T-helper 22 cell (primary cell): ENCODE measurements around the gene PBLD.
"Not testable (repeated sequence)": the region's sequence is repeated elsewhere in the genome, so short reads cannot be mapped to it uniquely, and the experiment has no call there.

Experiments used
- DNase-seq: peaks from one replicate; pipeline ENCODE4 v3.0.0-alpha.2; 2020; ENCODE audit warnings: low read depth

PBLD gene

GRCh38 chr10:68330852-68331454 is 1.8 kb downstream of the PBLD start:
- no peak for DNase-seq

- no peak for DNase-seq
These were observed 3.2 kb downstream of the PBLD start for GRCh38 chr10:68329506-68329861.

DNA sequence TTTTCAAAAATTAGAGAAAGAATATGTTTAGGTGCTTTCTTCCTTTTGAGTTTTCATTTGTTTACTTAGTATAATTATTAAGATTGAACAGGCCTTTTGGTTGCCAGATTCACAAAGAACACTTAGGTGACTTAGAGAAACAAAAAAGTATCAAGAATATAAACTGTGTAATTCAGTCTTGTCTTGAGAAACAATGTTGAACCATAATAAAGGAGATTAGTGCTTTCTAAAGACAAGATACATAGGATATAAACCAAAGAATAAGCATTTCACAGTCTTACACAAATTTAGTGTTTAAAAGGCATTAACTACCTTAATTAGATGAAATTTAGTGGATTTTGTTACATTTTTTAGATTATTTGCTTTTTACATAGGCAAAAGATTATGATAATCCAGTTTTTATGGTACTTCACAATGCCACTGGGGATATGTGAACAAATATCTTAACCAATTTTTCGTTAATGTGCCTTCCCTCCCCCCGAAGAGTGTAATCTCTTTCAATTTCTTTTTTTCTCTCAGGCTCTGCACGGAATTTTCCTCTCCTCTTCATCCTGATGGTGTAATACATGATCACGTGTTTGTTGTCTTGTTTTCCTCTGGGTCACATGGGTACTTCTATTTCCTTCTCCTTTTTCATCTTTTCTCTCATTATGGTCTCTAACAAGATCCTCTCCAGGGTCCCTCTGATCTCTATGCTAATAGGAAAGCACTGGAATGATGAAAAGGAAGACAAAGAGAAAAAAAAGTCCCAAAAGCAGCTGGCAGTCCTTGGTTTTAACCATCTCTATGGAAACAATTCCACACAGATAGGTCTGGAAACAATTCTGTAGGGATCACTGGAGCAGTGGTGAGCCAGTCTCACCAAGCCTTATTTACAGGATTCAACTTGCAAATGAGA is 4.6 kb downstream of the PBLD start:
- DNase-seq, result no peak

DNA sequence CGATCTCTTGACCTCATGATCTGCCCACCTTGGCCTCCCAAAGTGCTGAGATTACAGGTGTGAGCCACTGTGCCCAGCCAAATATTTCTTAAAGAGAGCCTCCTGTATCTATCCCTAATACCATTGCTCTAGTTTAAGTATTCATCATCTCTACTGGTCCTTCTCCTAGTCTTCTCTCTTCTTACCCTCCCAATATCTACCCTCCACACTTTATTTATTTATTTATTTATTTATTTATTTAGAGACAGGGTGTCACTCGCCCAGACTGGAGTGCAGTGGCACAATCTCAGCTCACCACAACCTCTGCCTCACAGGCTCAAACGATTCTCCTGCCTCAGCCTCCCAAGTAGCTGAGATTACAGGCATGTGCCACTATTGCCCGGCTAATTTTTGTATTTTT is 8.3 kb downstream of the PBLD start:
- not testable (repeated sequence) for DNase-seq

GRCh38 chr10:68318331-68319059 is 14.2 kb downstream of the PBLD start:
- DNase-seq, result no peak

DNA sequence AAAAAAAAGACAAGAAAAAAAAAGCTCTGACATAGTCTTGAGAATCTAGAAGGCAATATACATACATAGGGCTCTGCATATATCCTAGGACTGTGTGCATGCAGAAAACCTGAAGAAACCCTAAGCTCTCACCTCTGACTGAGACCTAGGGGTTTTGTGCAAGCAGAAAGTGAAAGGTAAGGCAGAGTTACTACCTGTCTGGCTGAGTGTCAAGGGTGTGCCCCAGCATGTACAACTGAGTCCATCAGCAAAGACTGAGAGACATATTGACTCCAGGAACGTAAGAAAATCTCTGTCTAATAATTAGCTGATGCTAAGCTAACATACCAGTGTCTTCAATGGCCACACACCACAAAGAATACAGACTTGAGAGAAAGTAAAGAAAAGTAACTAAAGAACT is 17.1 kb downstream of the PBLD start:
- DNase-seq, result no peak

DNA sequence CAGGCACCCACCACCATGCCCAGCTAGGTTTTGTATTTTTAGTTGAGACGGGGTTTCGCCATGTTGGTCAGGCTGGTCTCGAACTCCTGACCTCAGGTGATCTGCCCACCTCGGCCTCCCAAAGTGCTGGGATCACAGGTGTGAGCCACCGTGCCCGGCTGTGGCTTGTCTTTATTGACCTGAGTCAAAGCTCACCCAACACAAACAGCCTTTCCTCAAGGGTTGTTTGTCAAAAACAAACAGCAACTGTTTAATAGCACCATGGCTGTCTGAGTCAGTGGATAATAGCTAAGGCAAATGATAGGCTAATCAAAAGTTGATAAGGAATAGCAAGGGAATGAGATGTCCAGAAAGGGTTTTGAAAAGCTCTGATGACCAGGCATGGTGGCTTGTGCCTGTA is 17.8 kb downstream of the PBLD start:
- not testable (repeated sequence) for DNase-seq

GRCh38 chr10:68310531-68310930 is 22.2 kb downstream of the PBLD start:
- no peak for DNase-seq

- no peak for DNase-seq
These were observed 26.9 kb downstream of the PBLD start for GRCh38 chr10:68305854-68306253.

- DNase-seq, result no peak
These were observed 28.8 kb downstream of the PBLD start for GRCh38 chr10:68303849-68304412.

GRCh38 chr10:68302871-68303270 is 29.9 kb downstream of the PBLD start:
- DNase-seq, result no peak

DNA sequence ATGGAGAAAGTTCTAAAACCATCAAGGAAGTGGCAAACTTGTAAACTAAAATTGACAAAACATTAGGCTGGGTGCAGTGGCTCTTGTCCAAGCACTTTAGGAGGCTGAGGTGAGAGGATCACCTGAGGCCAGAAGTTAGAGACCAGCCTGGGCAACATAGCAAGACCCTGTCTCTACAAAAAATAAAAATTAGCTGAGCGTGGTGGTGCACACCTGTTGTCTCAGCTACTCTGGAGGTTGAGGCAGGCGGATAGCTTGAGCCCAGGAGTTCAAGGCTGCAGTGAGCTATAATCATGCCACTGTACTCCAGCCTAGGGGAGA is 30.3 kb downstream of the PBLD start:
- DNase-seq, result no peak

DNA sequence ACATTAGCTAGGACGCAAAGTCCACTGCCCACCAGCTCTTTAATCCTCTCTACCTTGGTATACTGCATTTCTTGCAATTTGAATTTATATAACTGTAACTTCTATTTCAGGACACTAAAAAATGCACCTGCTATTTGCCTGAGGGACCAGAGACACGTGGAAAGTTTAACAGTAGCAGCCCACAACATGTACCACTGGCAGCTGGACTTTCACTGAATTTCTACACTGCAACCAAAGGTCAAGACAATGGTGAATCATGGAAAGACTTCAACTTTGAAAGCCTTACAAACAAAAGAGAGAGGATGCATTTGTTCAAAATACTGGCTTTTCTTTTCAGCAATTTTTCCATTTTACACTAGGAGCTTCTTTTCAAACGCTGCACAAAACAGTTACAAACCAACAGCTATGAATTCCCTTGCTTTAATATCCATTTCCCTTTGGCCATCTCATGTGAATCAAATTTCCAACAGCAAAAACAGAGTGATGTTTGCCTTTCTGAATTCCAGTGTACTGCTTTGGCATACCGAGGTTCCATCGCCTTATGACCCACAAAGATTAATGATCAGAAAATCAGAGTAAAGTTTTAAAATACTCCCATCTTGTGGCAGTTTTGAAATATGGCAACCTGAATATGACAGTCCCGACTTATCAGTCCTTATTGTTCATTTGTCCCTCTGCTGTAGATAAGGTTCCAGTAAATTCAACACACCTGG is 30.8 kb downstream of the PBLD start:
- DNase-seq, result no peak

DNA sequence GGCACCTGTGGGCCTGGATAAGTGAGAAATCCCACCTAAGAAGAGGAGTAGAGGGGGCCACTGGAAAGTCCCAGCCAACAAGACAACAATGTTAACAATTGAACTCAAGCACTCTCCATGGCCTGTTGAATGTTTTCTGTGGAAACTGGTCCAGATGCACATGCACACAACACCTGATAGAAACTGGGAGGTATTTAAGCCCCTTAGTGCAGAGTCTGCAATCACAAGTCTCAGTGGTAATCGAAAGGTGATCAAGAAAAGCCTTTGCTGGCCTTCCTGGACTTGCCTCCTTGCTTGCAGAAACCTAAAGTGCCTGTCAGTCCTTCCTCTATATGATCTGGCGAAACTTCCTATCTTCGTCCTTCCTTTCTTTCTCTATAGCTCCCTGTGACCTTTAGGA is 31.4 kb downstream of the PBLD start:
- no peak for DNase-seq

- no peak for DNase-seq
These were observed 35.7 kb downstream of the PBLD start for GRCh38 chr10:68296843-68297663.

DNA sequence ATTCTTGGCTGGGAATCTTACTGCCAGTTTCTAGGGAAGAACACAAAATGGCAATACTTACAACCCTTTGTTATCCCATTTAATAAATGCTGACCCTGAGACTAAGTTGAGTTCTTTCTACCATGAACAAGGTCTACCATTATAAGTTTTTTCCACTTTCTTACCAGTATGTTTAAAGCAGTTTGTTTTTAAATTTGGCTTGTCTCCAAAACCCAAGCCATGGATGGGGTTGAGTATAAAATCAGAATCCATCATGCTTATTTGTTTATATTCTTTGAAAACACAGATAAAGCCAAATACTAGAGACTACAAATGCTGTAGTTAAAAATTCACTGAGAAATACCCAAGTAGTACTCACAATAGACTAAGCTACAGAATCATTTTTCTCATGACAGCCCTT is 42.0 kb downstream of the PBLD start:
- no peak for DNase-seq

DNA sequence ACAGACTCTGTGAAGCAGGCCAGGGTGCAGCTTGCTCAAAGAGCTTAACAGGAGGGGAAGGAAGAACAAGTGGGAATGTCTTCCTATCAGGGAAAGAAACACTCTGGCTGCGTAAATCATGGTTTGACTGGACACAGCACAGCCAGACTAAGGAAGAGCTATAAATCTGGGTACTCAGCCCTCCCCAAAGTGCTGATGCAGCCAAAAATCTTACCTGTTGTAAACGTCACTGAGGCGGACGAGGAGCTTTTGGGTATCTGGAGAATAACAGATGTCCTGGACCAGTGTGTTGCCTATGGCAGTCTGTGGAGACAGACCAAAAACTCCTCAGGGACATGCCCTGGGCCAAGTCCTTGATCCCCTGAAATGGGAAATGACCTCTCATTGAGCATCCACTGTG is 44.0 kb downstream of the PBLD start:
- DNase-seq, result no peak

- DNase-seq, result no peak
These were observed 48.4 kb downstream of the PBLD start for GRCh38 chr10:68284062-68285001.

GRCh38 chr10:68280758-68281157 is 52.0 kb downstream of the PBLD start:
- no peak for DNase-seq
